HepG2 (cell line): ENCODE results near the gene CENPE. TPM values are rescaled to one million over a fixed set of nuclear protein-coding genes. Genes with fewer than 3 reads are reported as not detected.

Source experiments
- MIER2 ChIP-seq: IDR thresholded peaks from 2 replicates; pipeline ENCODE4 v1.6.1; 2016; ENCODE audit warnings: missing biosample characterization, missing genetic modification reagents
- NAIF1 ChIP-seq: sonication (generic); formaldehyde crosslinking; IDR thresholded peaks from 2 replicates; pipeline ENCODE4 v1.5.0; 2020; ENCODE audit warnings: mild to moderate bottlenecking, missing genetic modification reagents, borderline replicate concordance
- NCOA1 ChIP-seq: sonication (generic); formaldehyde crosslinking; IDR thresholded peaks from 2 replicates; pipeline ENCODE4 v1.9.0; 2021; ENCODE audit warnings: missing genetic modification reagents
- PAWR ChIP-seq: sonication (generic); formaldehyde crosslinking; IDR thresholded peaks from 2 replicates; pipeline ENCODE4 v1.4.0; 2020; ENCODE audit warnings: missing genetic modification reagents, mild to moderate bottlenecking, borderline replicate concordance
- RBFOX2 ChIP-seq: fragments of 200-400 bp; formaldehyde crosslinking; IDR thresholded peaks from 2 replicates; pipeline ENCODE4 v1.6.1; 2017; ENCODE audit warnings: low read depth, mild to moderate bottlenecking, low read length
- STAT5B ChIP-seq: sonication (generic); formaldehyde crosslinking; IDR thresholded peaks from 2 replicates; pipeline ENCODE4 v1.4.0; 2020; ENCODE audit warnings: missing genetic modification reagents
- SYNCRIP ChIP-seq: fragments of 200-400 bp; formaldehyde crosslinking; IDR thresholded peaks from 2 replicates; pipeline ENCODE4 v1.6.1; 2018; ENCODE audit warnings: mild to moderate bottlenecking, low read depth, low read length; ENCODE audit not compliant: insufficient read depth
- TSC22D2 ChIP-seq: sonication (generic); formaldehyde crosslinking; IDR thresholded peaks from 2 replicates; pipeline ENCODE4 v1.5.1; 2020; ENCODE audit warnings: missing genetic modification reagents, mild to moderate bottlenecking, borderline replicate concordance
- ZNF101 ChIP-seq: sonication (generic); formaldehyde crosslinking; IDR thresholded peaks from 2 replicates; pipeline ENCODE4 v1.4.0; 2020; ENCODE audit warnings: mild to moderate bottlenecking, low read depth, missing genetic modification reagents, borderline replicate concordance
- ZNF24 ChIP-seq: fragments of 450-650 bp; IDR thresholded peaks from 2 replicates; pipeline ENCODE4 v1.6.1; 2017; ENCODE audit warnings: antibody characterized with exemption, mild to moderate bottlenecking
- ZNF44 ChIP-seq: sonication (generic); formaldehyde crosslinking; IDR thresholded peaks from 2 replicates; pipeline ENCODE4 v1.5.1; 2020; ENCODE audit warnings: mild to moderate bottlenecking, missing genetic modification reagents
- ZNF569 ChIP-seq: sonication (generic); formaldehyde crosslinking; IDR thresholded peaks from 2 replicates; pipeline ENCODE4 v1.5.0; 2020; ENCODE audit warnings: mild to moderate bottlenecking, missing genetic modification reagents, moderate library complexity, borderline replicate concordance
- ZSCAN25 ChIP-seq: sonication (generic); formaldehyde crosslinking; IDR thresholded peaks from 2 replicates; pipeline ENCODE4 v1.8.0; 2022; ENCODE audit warnings: mild to moderate bottlenecking, missing genetic modification reagents
- ZSCAN9 ChIP-seq: IDR thresholded peaks from 2 replicates; pipeline ENCODE4 v1.6.1; 2016; ENCODE audit warnings: borderline replicate concordance
- polyA plus RNA-seq, 8 experiments: library from polyadenylated mRNA; depleted of rRNA in 3 of 8; stranded (reverse) in 7 of 8; unstranded in 1 of 8; fragments of >200 nt; fragmentation: Illumina TruSeq in 4 of 8; extraction: Trizol in 4 of 8; gene quantifications; 2 replicates each; pipeline versions ENCODE4 v1.2.1 to v1.2.3, GENCODE V29; 2011 to 2016; ENCODE audit warnings: low read depth in 4 of 8, missing spikeins in 1 of 8, mixed read lengths in 1 of 8; ENCODE audit not compliant: insufficient read depth in 1 of 8
- total RNA-seq, 5 experiments: library from RNA; depleted of rRNA; stranded (reverse); fragments of >200 nt; fragmentation: Illumina TruSeq; extraction: Trizol; gene quantifications; 2 replicates each; pipeline ENCODE4 v1.2.3, GENCODE V29; 2016; ENCODE audit warnings: low read depth in 1 of 5
- TF ChIP-seq, protein P1 (sequence below): sonication (generic); formaldehyde crosslinking; IDR thresholded peaks from 2 replicates; pipeline ENCODE4 v1.4.0; 2020; ENCODE audit warnings: mild to moderate bottlenecking, missing genetic modification reagents
- TF ChIP-seq, protein P2 (sequence below): sonication (generic); formaldehyde crosslinking; IDR thresholded peaks from 2 replicates; pipeline ENCODE4 v1.5.0; 2020; ENCODE audit warnings: missing genetic modification reagents
- TF ChIP-seq, protein P3 (sequence below): sonication (generic); formaldehyde crosslinking; conservative IDR thresholded peaks from 2 replicates; pipeline ENCODE4 v1.4.0; 2020; ENCODE audit warnings: missing genetic modification reagents
- TF ChIP-seq, protein P4 (sequence below): IDR thresholded peaks from 2 replicates; pipeline ENCODE4 v1.6.1; 2016; ENCODE audit warnings: low read depth, missing genetic modification reagents, missing compliant biosample characterization
- TF ChIP-seq, protein P5 (sequence below): sonication (generic); formaldehyde crosslinking; IDR thresholded peaks from 2 replicates; pipeline ENCODE4 v1.4.0; 2020; ENCODE audit warnings: mild to moderate bottlenecking, missing genetic modification reagents

The CENPE gene
- total and polyA plus RNA-seq, 2 of the 13 experiments (the other 11 are each of a cell fraction or from before 2014, with no cell fraction given), result 2.1 to 19.8 TPM

DNA sequence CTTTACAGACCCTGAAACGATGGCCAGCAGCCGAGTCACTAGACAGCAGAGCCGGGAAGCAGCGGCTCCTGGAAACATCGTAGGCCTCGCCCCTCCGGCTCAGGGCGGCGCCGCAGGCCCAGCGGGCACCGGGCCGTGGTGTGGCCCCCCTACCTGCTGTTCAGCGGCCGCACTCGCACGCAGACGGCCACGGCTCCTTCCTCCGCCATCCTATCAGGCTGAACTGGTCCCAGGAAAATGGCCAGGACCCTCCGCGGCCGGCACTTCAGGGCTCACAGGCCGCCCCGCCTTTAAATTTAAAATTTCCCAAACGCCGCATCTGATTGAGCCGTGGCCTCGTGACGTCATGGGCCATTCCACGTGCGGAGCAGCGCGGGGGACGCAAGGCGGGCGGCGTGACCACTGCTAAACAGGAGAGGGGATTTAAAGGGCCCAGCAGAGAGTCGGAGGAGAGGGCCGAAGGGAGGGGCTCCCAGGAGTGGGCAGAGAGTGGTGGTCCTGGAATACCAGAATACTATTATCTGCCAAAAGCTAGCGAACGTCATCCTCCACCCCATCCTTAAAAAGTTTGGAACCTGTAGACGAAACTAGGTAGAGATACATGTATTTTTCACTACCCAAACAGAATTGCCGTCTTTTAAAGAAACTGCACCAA is at the start of gene CENPE (continued):
- TF ChIP-seq, protein P1, sequence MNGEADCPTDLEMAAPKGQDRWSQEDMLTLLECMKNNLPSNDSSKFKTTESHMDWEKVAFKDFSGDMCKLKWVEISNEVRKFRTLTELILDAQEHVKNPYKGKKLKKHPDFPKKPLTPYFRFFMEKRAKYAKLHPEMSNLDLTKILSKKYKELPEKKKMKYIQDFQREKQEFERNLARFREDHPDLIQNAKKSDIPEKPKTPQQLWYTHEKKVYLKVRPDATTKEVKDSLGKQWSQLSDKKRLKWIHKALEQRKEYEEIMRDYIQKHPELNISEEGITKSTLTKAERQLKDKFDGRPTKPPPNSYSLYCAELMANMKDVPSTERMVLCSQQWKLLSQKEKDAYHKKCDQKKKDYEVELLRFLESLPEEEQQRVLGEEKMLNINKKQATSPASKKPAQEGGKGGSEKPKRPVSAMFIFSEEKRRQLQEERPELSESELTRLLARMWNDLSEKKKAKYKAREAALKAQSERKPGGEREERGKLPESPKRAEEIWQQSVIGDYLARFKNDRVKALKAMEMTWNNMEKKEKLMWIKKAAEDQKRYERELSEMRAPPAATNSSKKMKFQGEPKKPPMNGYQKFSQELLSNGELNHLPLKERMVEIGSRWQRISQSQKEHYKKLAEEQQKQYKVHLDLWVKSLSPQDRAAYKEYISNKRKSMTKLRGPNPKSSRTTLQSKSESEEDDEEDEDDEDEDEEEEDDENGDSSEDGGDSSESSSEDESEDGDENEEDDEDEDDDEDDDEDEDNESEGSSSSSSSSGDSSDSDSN (CRISPR knock-in tag), result peak; percentile 74
- TF ChIP-seq NAIF1 (0 out of 2 replicates have a peak, but pooled peaks have one; percentile 1), NCOA1 (CRISPR knock-in tag) (no peak), ZSCAN9 (peak; percentile 35; the same call in 1 of the 2 replicates), ZSCAN25 (CRISPR knock-in tag) (0 out of 2 replicates have a peak, but pooled peaks have one; percentile 26), ZNF101 (CRISPR knock-in tag) (no peak), ZNF24 (no peak), ZNF44 (CRISPR knock-in tag) (no peak), STAT5B (CRISPR knock-in tag) (no peak), SYNCRIP (no peak), ZNF569 (CRISPR knock-in tag) (no peak), TSC22D2 (CRISPR knock-in tag) (no peak), RBFOX2 (peak; percentile 82), PAWR (CRISPR knock-in tag) (no peak), MIER2 (no peak)
- TF ChIP-seq, protein P2, sequence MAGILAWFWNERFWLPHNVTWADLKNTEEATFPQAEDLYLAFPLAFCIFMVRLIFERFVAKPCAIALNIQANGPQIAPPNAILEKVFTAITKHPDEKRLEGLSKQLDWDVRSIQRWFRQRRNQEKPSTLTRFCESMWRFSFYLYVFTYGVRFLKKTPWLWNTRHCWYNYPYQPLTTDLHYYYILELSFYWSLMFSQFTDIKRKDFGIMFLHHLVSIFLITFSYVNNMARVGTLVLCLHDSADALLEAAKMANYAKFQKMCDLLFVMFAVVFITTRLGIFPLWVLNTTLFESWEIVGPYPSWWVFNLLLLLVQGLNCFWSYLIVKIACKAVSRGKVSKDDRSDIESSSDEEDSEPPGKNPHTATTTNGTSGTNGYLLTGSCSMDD (CRISPR knock-in tag), result no peak
- TF ChIP-seq, protein P3, sequence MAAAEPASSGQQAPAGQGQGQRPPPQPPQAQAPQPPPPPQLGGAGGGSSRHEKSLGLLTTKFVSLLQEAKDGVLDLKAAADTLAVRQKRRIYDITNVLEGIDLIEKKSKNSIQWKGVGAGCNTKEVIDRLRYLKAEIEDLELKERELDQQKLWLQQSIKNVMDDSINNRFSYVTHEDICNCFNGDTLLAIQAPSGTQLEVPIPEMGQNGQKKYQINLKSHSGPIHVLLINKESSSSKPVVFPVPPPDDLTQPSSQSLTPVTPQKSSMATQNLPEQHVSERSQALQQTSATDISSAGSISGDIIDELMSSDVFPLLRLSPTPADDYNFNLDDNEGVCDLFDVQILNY (CRISPR knock-in tag), result peak; percentile 82
- TF ChIP-seq, protein P4, sequence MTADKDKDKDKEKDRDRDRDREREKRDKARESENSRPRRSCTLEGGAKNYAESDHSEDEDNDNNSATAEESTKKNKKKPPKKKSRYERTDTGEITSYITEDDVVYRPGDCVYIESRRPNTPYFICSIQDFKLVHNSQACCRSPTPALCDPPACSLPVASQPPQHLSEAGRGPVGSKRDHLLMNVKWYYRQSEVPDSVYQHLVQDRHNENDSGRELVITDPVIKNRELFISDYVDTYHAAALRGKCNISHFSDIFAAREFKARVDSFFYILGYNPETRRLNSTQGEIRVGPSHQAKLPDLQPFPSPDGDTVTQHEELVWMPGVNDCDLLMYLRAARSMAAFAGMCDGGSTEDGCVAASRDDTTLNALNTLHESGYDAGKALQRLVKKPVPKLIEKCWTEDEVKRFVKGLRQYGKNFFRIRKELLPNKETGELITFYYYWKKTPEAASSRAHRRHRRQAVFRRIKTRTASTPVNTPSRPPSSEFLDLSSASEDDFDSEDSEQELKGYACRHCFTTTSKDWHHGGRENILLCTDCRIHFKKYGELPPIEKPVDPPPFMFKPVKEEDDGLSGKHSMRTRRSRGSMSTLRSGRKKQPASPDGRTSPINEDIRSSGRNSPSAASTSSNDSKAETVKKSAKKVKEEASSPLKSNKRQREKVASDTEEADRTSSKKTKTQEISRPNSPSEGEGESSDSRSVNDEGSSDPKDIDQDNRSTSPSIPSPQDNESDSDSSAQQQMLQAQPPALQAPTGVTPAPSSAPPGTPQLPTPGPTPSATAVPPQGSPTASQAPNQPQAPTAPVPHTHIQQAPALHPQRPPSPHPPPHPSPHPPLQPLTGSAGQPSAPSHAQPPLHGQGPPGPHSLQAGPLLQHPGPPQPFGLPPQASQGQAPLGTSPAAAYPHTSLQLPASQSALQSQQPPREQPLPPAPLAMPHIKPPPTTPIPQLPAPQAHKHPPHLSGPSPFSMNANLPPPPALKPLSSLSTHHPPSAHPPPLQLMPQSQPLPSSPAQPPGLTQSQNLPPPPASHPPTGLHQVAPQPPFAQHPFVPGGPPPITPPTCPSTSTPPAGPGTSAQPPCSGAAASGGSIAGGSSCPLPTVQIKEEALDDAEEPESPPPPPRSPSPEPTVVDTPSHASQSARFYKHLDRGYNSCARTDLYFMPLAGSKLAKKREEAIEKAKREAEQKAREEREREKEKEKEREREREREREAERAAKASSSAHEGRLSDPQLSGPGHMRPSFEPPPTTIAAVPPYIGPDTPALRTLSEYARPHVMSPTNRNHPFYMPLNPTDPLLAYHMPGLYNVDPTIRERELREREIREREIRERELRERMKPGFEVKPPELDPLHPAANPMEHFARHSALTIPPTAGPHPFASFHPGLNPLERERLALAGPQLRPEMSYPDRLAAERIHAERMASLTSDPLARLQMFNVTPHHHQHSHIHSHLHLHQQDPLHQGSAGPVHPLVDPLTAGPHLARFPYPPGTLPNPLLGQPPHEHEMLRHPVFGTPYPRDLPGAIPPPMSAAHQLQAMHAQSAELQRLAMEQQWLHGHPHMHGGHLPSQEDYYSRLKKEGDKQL, result no peak
- TF ChIP-seq, protein P5, sequence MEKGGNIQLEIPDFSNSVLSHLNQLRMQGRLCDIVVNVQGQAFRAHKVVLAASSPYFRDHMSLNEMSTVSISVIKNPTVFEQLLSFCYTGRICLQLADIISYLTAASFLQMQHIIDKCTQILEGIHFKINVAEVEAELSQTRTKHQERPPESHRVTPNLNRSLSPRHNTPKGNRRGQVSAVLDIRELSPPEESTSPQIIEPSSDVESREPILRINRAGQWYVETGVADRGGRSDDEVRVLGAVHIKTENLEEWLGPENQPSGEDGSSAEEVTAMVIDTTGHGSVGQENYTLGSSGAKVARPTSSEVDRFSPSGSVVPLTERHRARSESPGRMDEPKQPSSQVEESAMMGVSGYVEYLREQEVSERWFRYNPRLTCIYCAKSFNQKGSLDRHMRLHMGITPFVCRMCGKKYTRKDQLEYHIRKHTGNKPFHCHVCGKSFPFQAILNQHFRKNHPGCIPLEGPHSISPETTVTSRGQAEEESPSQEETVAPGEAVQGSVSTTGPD (CRISPR knock-in tag), result no peak
